LNCaP clone FGC (cell line): ENCODE measurements around the gene PTK6.
"Not testable (repeated sequence)": the region's sequence is repeated elsewhere in the genome, so short reads cannot be mapped to it uniquely, and the experiment has no call there.

Source experiments
- DNase-seq: peaks from one replicate; pipeline ENCODE4 v3.0.0-alpha.2; 2011; ENCODE audit warnings: low read depth
- H3K4me3 ChIP-seq: 2 replicates; pipeline ENCODE4 v1.5.1; 2011; ENCODE audit warnings: mild to moderate bottlenecking, low read depth, low read length, control low read depth
- CTCF ChIP-seq: IDR thresholded peaks from 2 replicates; pipeline ENCODE4 v1.5.1; 2012; ENCODE audit warnings: mild to moderate bottlenecking; ENCODE audit not compliant: control insufficient read depth, insufficient read depth; ENCODE audit errors: extremely low read depth

PTK6 gene

GRCh38 chr20:63572788-63573646 is 35.8 kb upstream of the PTK6 start:
- H3K4me3 ChIP-seq = peak overlapping the region; percentile 62
- no peak for DNase-seq
- peak; percentile 12; the same call in 1 of the 2 replicates for TF ChIP-seq CTCF

GRCh38 chr20:63572071-63572787 is 35.1 kb upstream of the PTK6 start:
- TF ChIP-seq CTCF = no peak
- no peak overlapping the region for H3K4me3 ChIP-seq
- no peak for DNase-seq

- DNase-seq, H3K4me3 ChIP-seq: not testable (repeated sequence)
These were observed 33.9 kb upstream of the PTK6 start for GRCh38 chr20:63571087-63571478.

- no peak overlapping the region for H3K4me3 ChIP-seq
- TF ChIP-seq CTCF = no peak
These were observed 33.3 kb upstream of the PTK6 start for GRCh38 chr20:63570281-63571086.

GRCh38 chr20:63568986-63569949 is 32.1 kb upstream of the PTK6 start:
- DNase-seq = no peak
- TF ChIP-seq CTCF = no peak
- no peak overlapping the region for H3K4me3 ChIP-seq

More at GRCh38 chr20:63570281-63571086, 33.3 kb upstream of the PTK6 start:
- DNase-seq = no peak

GRCh38 chr20:63568170-63568981 is 31.2 kb upstream of the PTK6 start:
- no peak for DNase-seq
- no peak for TF ChIP-seq CTCF
- H3K4me3 ChIP-seq = no peak overlapping the region
